GM12874 (cell line): Measurements from ENCODE around the gene DAZAP1.

Experiments used
- TF ChIP-seq, protein P1 (sequence below): IDR thresholded peaks from 2 replicates; pipeline ENCODE4 v1.5.1; 2011; ENCODE audit warnings: low read depth, mild to moderate bottlenecking, control low read depth, low read length, moderate library complexity; ENCODE audit not compliant: insufficient read depth

The DAZAP1 gene

DNA sequence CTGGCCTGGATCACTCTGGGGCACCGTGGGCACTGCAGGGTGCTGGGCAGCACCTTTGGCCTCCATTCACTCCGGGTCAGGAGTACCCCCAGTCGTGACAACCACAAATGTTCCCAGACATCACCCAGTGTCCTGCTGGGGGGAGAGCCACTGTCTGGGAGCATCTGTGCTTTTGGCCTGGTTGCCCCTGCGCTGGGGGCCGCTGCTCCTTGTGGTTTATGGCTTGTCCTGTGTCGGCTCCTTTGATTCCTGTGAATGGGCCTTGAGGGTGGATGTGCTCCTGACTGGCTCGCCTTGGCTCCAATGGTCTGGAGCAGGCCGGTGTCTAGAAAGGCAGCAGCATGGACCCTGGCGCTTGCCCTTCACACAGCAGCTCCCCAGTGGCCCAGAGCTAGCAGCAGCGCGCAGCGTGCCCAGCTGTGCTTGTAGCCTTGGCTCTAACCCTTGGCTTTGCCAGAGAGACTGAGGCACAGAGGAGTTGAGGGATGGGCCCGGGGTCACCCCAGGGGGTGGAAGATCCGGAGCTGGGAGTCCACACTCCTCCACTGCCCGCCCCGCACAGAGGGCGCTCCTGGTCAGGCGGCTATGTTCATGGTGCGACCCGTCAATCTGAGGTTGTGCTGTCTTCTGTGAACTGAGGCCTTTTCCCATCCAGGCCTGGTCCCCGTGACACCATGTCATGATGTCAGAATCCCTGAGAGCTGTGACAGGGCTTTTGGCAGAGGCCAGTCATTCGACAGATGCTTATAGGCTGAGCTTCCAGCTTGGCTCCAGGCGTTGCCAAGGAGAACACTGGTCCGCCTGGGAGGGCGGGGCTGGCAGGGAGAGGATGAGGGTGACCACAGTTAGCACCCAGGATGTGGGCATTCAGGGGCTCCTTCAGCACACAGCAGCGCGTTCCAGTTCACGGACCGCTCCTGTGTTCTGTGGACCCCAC is 4.1 kb downstream of the DAZAP1 start:
- TF ChIP-seq, protein P1, sequence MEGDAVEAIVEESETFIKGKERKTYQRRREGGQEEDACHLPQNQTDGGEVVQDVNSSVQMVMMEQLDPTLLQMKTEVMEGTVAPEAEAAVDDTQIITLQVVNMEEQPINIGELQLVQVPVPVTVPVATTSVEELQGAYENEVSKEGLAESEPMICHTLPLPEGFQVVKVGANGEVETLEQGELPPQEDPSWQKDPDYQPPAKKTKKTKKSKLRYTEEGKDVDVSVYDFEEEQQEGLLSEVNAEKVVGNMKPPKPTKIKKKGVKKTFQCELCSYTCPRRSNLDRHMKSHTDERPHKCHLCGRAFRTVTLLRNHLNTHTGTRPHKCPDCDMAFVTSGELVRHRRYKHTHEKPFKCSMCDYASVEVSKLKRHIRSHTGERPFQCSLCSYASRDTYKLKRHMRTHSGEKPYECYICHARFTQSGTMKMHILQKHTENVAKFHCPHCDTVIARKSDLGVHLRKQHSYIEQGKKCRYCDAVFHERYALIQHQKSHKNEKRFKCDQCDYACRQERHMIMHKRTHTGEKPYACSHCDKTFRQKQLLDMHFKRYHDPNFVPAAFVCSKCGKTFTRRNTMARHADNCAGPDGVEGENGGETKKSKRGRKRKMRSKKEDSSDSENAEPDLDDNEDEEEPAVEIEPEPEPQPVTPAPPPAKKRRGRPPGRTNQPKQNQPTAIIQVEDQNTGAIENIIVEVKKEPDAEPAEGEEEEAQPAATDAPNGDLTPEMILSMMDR: no peak

DNA sequence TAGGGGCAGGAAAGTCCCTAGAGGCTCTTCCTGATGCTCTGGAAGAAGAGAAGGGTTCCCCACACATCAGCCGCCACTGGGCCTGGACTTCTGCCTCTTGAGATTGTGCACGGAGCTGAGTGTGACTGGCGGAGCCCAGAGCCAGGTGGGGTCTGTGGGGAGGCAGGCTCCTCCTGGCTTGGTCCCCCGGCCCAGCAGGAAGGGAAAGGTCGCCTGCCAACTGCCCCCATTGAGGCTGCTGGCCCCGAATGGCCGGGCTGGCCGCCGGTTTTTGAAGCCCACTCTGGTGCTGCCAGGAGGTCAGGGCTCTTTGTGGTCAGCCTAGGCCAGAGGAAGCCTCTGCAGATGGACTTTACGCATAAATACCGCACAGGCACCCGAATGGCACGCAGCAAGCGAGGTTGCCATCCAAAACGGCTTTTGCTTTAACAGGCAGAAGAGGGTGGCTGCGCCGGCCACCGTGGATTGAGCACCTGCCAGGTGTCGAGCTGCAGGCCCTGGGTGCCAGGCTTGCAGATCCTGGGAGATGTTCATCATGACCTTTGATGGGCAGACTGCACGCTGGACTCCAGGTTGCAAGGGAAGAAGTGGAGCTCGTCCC is 5.0 kb downstream of the DAZAP1 start:
- TF ChIP-seq, protein P1: no peak

DNA sequence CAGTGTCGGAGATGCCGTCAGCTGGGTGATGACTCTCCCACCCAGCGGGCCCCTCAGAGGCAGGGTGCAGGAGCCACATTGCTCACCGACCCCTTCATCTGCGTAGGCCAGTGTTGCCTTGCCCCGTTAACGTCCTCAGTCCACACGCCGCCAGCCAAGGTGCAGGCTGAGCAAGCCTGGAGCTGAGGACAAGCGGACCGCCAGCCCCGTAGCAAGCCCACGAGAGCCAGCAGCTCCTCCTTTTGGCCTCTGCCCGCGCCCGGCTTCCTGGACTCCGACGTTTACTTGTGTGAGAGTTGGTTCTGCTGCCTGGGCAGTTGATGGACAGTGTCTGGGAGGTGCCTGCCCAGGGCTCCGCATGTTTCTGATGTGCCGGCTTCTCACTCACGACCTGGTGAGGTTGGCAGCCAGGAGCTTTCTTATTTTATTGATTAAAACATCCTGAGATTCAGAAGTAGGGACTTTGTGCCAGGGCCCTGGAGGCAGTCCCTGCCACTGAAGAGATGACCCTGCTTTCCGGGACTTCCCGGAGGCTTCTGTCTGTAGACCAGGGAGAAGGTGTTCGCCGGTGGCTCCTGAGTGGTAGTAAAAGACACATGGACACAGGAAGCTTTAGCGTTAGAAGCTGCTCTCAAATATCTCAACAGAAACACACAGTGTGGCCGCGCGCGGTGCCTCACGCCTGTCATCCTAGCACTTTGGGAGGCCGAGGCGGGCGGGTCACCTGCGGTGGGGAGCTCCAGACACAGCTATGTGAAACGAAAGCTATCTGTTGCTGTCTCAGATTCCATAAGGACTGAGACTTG is 5.8 kb downstream of the DAZAP1 start:
- TF ChIP-seq, protein P1: no peak

DNA sequence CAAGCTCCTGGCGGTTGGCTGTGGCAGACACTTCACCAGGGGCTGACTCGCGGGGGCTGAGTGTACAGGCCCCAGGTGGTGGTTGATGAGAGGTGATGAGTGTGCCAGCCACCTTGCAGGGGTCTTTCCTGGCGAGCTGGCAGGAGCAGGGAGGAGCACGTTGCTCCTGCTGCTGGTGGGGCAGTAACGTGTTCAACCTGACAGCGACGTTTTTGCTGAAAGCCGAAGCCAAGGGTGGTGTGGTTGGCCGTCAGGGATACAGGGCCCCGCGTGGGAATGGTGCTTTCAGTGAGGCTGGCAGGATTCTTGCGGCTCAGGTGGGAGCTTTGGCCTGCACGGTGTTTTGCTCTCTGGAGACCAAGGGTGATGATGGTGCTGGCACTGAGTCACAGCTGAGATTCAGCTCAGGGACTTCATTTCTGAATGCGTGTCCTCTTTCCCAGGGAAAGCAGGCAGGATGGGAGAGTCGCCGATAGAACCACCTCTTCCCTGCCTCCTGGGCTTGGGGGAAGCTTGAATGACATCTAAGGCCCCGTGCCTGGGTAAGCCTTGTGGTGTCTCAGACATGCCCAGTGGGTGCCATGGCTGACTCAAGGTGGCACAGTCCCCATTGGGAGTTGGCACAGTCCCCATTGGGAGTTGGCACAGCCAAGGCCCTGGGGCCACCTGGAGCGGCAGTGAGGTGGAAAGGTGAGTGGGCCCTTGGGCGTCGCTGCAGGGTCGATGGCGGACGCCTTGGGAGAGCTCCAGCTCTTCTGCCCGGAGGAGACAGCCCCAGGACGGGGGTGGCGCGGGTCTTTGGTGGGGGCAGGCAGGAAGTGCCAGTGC is 8.8 kb downstream of the DAZAP1 start:
- TF ChIP-seq, protein P1: no peak

DNA sequence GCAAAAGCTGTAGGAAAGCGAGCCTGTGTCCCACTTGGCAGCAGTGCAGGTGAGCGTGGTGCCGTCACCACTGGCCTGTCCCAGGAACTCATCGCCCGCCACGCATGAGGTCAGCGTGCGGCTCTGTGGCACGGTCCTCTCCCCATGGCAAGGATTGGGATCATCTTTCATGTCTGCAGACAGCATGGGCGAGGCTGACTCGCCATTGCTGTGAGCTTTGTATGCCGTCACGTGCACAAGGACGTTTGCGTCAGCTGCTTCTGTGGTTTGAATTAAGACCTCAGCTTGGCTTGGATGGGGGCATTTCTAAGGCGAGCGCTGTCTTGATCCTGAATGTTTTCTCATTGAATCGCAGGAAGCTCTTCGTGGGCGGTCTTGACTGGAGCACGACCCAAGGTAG is 9.8 kb downstream of the DAZAP1 start:
- TF ChIP-seq, protein P1: no peak

DNA sequence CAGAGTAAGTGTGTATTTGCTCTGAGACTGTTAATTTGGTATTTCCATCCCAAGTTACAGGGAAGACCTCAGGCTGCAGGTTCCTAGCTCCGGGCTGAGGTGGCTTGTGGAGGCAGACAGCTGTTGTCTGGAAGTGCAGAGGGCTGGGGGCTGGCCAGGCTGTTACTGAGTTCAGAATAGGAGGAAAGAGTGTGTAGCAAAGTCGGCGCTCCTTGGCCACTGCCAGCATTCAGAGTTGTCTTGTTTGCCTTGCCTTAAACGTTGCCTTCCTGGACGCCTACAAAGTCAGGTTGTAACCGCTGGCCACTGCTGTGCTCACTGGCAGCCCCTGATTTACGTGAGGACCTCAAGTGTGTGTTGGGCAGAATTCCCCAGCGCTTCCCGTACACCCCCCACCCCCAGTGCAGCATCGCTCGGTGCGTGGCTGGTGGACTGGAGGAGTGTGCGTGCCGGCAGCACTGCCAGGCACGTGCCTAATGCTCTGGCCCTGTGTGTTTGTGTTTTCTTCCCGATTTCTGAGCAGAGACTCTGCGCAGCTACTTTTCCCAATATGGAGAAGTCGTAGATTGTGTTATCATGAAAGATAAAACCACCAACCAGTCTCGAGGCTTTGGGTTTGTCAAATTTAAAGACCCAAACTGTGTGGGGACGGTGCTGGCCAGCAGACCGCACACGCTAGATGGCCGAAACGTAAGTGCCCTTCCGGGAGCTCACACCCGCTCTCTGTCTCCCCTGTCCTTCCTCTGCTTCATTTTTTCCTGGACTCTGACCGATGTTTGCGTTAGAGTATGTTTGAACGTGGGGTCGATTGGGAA is 10.5 kb downstream of the DAZAP1 start:
- TF ChIP-seq, protein P1: no peak
